ENCODE results near the gene ZNF358.

- no peak for TF ChIP-seq POLR2AphosphoS5 (IDR thresholded peaks at IDR 0.05)
- TF ChIP-seq CTCF (IDR thresholded peaks at IDR 0.05): peak in 2 of 5 experiments; percentile 26 to 40
- TF ChIP-seq POLR2A (IDR thresholded peaks at IDR 0.05): no peak
These were observed 15.0 kb upstream of the ZNF358 start for GRCh38 chr19:7500811-7501450.

Measured in transverse colon (tissue), 4 donors.